Mucosa of descending colon (tissue), 3 donors: ENCODE results near the gene NKAIN2. TPM values are rescaled to one million over a fixed set of nuclear protein-coding genes. Genes with fewer than 3 reads are reported as not detected.

Experiments used
- ATAC-seq: fragments of 200-7000 bp; cut with Tn5 transposase; one replicate; pipeline ENCODE4 v1.9.1; 2020; ENCODE audit warnings: mild to moderate bottlenecking, moderate library complexity
- DNase-seq, 3 donors: peaks; one replicate each; pipeline ENCODE4 v3.0.0-alpha.2; 2020
- H3K36me3 ChIP-seq: fragments of 200-600 bp; one replicate; pipeline ENCODE4 v1.8.0; 2021; ENCODE audit warnings: low read depth, mild to moderate bottlenecking
- H3K4me1 ChIP-seq: fragments of 200-600 bp; one replicate; pipeline ENCODE4 v1.8.0; 2021; ENCODE audit warnings: low read depth, mild to moderate bottlenecking
- H3K4me3 ChIP-seq: fragments of 200-600 bp; one replicate; pipeline ENCODE4 v1.8.0; 2021; ENCODE audit warnings: mild to moderate bottlenecking
- H3K9me3 ChIP-seq: fragments of 200-600 bp; one replicate; pipeline ENCODE4 v1.8.0; 2021; ENCODE audit warnings: mild to moderate bottlenecking
- CTCF ChIP-seq: fragments of 200-600 bp; IDR thresholded peaks from one replicate; pipeline ENCODE4 v1.8.0; 2022; ENCODE audit warnings: antibody characterized with exemption, mild to moderate bottlenecking
- intact Hi-C, 2 donors: fragments of 100-400 bp; cut with DNase I in 1 of 2; cut with micrococcal nuclease in 1 of 2; formaldehyde crosslinking; loops; one replicate each; pipeline versions ENCODE4 v1.11.0 to v1.11.1; 2022; cut with DNase I, micrococcal nuclease
- total RNA-seq, 3 donors: library from RNA; stranded (reverse); fragmentation: NEBNext Ultra II Directional in 2 of 3; extraction: Animal tissue kit (Norgen Biotek cat#: 25700) in 2 of 3; gene quantifications; one replicate each; pipeline versions ENCODE4 v1.2.1 to v1.2.4, GENCODE V29; 2021 to 2023
- donor health status: DM: no; HTN: no; CAD: no; lungs with moderate emphysema.
- donor health status: DM: no; HTN: no; CAD: no.
- donor health status: DM: no; HTN: yes; CAD: no.

NKAIN2 gene
- total RNA-seq, 3 donors from 2014 or later = 0.34 to 4.7 (median 0.69) TPM

GRCh38 chr6:123844011-123844410 is 40.3 kb downstream of the NKAIN2 start:
- no peaks in the 10 kb centered on the region for H3K4me1 ChIP-seq

GRCh38 chr6:123848347-123848746 is 44.7 kb downstream of the NKAIN2 start:
- H3K4me3 ChIP-seq = no peak overlapping the region
- H3K36me3 ChIP-seq = no peaks in the 10 kb centered on the region
- intact Hi-C loops = no loop called here
- no peaks in the 10 kb centered on the region for H3K4me1 ChIP-seq
- no peak for DNase-seq
- no peak for TF ChIP-seq CTCF
- no peaks in the 10 kb centered on the region for H3K9me3 ChIP-seq
- ATAC-seq = no peak

More at GRCh38 chr6:123844011-123844410, 40.3 kb downstream of the NKAIN2 start:
- intact Hi-C loops = no loop called here
- Histone ChIP-seq H3K9me3 (no peaks in the 10 kb centered on the region), H3K36me3 (no peaks in the 10 kb centered on the region), H3K4me3 (no peak overlapping the region)
- ATAC-seq (no peak), DNase-seq (no peak)
- TF ChIP-seq CTCF = no peak

- TF ChIP-seq CTCF = no peak
- H3K4me1 ChIP-seq = no peaks in the 10 kb centered on the region
- intact Hi-C loops = no loop called here
- H3K36me3 ChIP-seq = no peaks in the 10 kb centered on the region
- no peak overlapping the region for H3K4me3 ChIP-seq
- H3K9me3 ChIP-seq = no peaks in the 10 kb centered on the region
- ATAC-seq (no peak), DNase-seq (no peak)
Measured at GRCh38 chr6:123849406-123849805, 45.7 kb downstream of the NKAIN2 start.

- Histone ChIP-seq H3K4me1 (no peaks in the 10 kb centered on the region), H3K4me3 (no peak overlapping the region), H3K36me3 (no peaks in the 10 kb centered on the region), H3K9me3 (no peaks in the 10 kb centered on the region)
- intact Hi-C loops = no loop called here
- DNase-seq = no peak
- no peak for ATAC-seq
- no peak for TF ChIP-seq CTCF
Measured at GRCh38 chr6:123850555-123850954, 46.9 kb downstream of the NKAIN2 start.

GRCh38 chr6:123854201-123854600 is 50.5 kb downstream of the NKAIN2 start:
- Histone ChIP-seq H3K9me3 (no peaks in the 10 kb centered on the region), H3K36me3 (no peaks in the 10 kb centered on the region), H3K4me1 (no peaks in the 10 kb centered on the region), H3K4me3 (no peak overlapping the region)
- intact Hi-C loops = no loop called here
- no peak for TF ChIP-seq CTCF
- DNase-seq (no peak), ATAC-seq (no peak)

- DNase-seq (no peak), ATAC-seq (no peak)
- no peaks in the 10 kb centered on the region for H3K36me3 ChIP-seq
- intact Hi-C loops = no loop called here
- no peaks in the 10 kb centered on the region for H3K9me3 ChIP-seq
- TF ChIP-seq CTCF = no peak
- H3K4me1 ChIP-seq = no peaks in the 10 kb centered on the region
- H3K4me3 ChIP-seq = no peak overlapping the region
Measured at GRCh38 chr6:123855506-123855905, 51.8 kb downstream of the NKAIN2 start.
